ENCODE data around the gene BASP1.

DNA sequence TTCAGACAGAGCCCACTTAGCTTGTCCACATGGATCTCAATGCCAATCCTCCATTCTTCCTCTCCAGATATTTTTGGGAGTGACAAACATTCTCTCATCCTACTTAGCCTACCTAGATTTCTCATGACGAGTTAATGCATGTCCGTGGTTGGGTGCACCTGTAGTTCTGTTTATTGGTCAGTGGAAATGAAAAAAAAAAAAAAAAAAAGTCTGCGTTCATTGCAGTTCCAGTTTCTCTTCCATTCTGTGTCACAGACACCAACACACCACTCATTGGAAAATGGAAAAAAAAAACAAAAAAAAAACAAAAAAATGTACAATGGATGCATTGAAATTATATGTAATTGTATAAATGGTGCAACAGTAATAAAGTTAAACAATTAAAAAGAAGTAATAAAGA lies 59.0 kb downstream of the BASP1 start:
- TF ChIP-seq, protein P1, sequence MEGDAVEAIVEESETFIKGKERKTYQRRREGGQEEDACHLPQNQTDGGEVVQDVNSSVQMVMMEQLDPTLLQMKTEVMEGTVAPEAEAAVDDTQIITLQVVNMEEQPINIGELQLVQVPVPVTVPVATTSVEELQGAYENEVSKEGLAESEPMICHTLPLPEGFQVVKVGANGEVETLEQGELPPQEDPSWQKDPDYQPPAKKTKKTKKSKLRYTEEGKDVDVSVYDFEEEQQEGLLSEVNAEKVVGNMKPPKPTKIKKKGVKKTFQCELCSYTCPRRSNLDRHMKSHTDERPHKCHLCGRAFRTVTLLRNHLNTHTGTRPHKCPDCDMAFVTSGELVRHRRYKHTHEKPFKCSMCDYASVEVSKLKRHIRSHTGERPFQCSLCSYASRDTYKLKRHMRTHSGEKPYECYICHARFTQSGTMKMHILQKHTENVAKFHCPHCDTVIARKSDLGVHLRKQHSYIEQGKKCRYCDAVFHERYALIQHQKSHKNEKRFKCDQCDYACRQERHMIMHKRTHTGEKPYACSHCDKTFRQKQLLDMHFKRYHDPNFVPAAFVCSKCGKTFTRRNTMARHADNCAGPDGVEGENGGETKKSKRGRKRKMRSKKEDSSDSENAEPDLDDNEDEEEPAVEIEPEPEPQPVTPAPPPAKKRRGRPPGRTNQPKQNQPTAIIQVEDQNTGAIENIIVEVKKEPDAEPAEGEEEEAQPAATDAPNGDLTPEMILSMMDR (conservative IDR thresholded peaks at IDR 0.05): no peak
- no peak for TF ChIP-seq ZFX (IDR thresholded peaks at IDR 0.05)

Measured in C4-2B (cell line).